CD4-positive, alpha-beta T cell (primary cell): Measurements from ENCODE around the gene GATAD1. TPM values are rescaled to one million over a fixed set of nuclear protein-coding genes. Genes with fewer than 3 reads are reported as not detected.
"Not testable (repeated sequence)": the region's sequence is repeated elsewhere in the genome, so short reads cannot be mapped to it uniquely, and the experiment has no call there.

Source experiments
- ATAC-seq: fragments of 200-7000 bp; cut with Tn5 transposase; one replicate; pipeline ENCODE4 v1.10.0; 2022; ENCODE audit warnings: mild to moderate bottlenecking; ENCODE audit not compliant: poor library complexity
- CTCF ChIA-PET: fragments of 350-600 bp; sonication (Branson Sonifier 250); formaldehyde crosslinking; loops from one replicate; lab custom pipeline; 2021; ENCODE audit warnings: antibody characterized with exemption, inconsistent platforms; lab: Charles Lee
- POLR2A ChIA-PET: fragments of 350-600 bp; sonication (Branson Sonifier 250); formaldehyde crosslinking; loops from one replicate; lab custom pipeline; 2021; ENCODE audit warnings: antibody characterized with exemption, inconsistent platforms; lab: Charles Lee
- DNase-seq, 14 experiments: peaks; one replicate each; pipeline ENCODE4 v3.0.0-alpha.2; 2013 to 2020; ENCODE audit warnings: mixed read lengths in 2 of 14
- H3K27ac ChIP-seq, 2 donors: one replicate each; pipeline versions ENCODE4 v1.5.1 to v1.7.0; 2013; ENCODE audit warnings: low read length in 2 of 2, low read depth in 1 of 2, mild to moderate bottlenecking in 1 of 2
- H3K27me3 ChIP-seq, 2 experiments: 1 replicate in 1 of 2; 2 replicates in 1 of 2; pipeline versions ENCODE4 v1.6.1 to v1.7.0; 2013; ENCODE audit warnings: low read length in 2 of 2, control low read depth in 1 of 2, mild to moderate bottlenecking in 1 of 2, moderate library complexity in 1 of 2; ENCODE audit not compliant: insufficient read depth in 2 of 2, control insufficient read depth in 1 of 2
- H3K36me3 ChIP-seq: one replicate; pipeline ENCODE4 v1.6.1; 2013; ENCODE audit warnings: low read length, control low read depth; ENCODE audit not compliant: insufficient read depth
- H3K4me1 ChIP-seq: one replicate; pipeline ENCODE4 v1.6.1; 2013; ENCODE audit warnings: low read length, control low read depth; ENCODE audit not compliant: insufficient read depth
- H3K4me3 ChIP-seq: one replicate; pipeline ENCODE4 v1.5.1; 2013; ENCODE audit warnings: mild to moderate bottlenecking, low read length, moderate library complexity
- H3K9me3 ChIP-seq, 2 experiments: 1 replicate in 1 of 2; 2 replicates in 1 of 2; pipeline versions ENCODE4 v1.6.1 to v1.7.0; 2013; ENCODE audit warnings: low read length in 2 of 2, mild to moderate bottlenecking in 2 of 2, control low read depth in 1 of 2, moderate library complexity in 1 of 2; ENCODE audit not compliant: control insufficient read depth in 1 of 2, insufficient read depth in 1 of 2
- H3K27ac Mint-ChIP-seq: one replicate; pipeline ENCODE4 v1.8.0; 2020; ENCODE audit warnings: mixed read lengths
- H3K27me3 Mint-ChIP-seq: one replicate; pipeline ENCODE4 v1.8.0; 2021; ENCODE audit warnings: mixed read lengths
- H3K36me3 Mint-ChIP-seq: one replicate; pipeline ENCODE4 v1.8.0; 2021; ENCODE audit warnings: low read depth, mixed read lengths
- H3K4me1 Mint-ChIP-seq: one replicate; pipeline ENCODE4 v1.8.0; 2021; ENCODE audit warnings: low read depth, mixed read lengths
- H3K4me3 Mint-ChIP-seq: one replicate; pipeline ENCODE4 v1.8.0; 2020; ENCODE audit warnings: mild to moderate bottlenecking, mixed read lengths
- H3K9me3 Mint-ChIP-seq: one replicate; pipeline ENCODE4 v1.8.0; 2020; ENCODE audit warnings: mixed read lengths
- intact Hi-C, 2 experiments: fragments of 100-400 bp; cut with DNase I in 1 of 2; cut with micrococcal nuclease in 1 of 2; formaldehyde crosslinking; loops; one replicate each; pipeline versions ENCODE4 v1.15.1 to v1.9.0; 2023 to 2025; cut with DNase I, micrococcal nuclease
- total RNA-seq, 174 experiments: library from RNA in 2 of 174; stranded (reverse) in 2 of 174; gene quantifications; one replicate each; pipeline ENCODE4 v1.2.3 and lab custom pipeline; 2021 to 2026
- TF ChIP-seq, protein P1 (sequence below): fragments of 200-600 bp; IDR thresholded peaks from one replicate; pipeline ENCODE4 v1.8.0; 2022; ENCODE audit warnings: antibody characterized with exemption, mild to moderate bottlenecking

GATAD1 gene
- total RNA-seq, 2 experiments from 2014 or later: 12.0 to 13.5 TPM

- Mint-ChIP-seq H3K9me3 (no peaks in the 10 kb centered on the region), H3K27ac (no peak overlapping the region), H3K36me3 (no peaks in the 10 kb centered on the region), H3K4me3 (no peak overlapping the region), H3K27me3 (no peaks in the 10 kb centered on the region), H3K4me1 (no peaks in the 10 kb centered on the region)
- no peak overlapping the region for H3K4me3 ChIP-seq
- TF ChIP-seq, protein P1, sequence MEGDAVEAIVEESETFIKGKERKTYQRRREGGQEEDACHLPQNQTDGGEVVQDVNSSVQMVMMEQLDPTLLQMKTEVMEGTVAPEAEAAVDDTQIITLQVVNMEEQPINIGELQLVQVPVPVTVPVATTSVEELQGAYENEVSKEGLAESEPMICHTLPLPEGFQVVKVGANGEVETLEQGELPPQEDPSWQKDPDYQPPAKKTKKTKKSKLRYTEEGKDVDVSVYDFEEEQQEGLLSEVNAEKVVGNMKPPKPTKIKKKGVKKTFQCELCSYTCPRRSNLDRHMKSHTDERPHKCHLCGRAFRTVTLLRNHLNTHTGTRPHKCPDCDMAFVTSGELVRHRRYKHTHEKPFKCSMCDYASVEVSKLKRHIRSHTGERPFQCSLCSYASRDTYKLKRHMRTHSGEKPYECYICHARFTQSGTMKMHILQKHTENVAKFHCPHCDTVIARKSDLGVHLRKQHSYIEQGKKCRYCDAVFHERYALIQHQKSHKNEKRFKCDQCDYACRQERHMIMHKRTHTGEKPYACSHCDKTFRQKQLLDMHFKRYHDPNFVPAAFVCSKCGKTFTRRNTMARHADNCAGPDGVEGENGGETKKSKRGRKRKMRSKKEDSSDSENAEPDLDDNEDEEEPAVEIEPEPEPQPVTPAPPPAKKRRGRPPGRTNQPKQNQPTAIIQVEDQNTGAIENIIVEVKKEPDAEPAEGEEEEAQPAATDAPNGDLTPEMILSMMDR: no peak
- ChIA-PET POLR2A (interaction anchor here (1.8 kb wide), 1 partner anchor 10 kb away, joined by 4 read pairs; the partner anchor contains the start of gene GATAD1), CTCF (interaction anchor here (1.6 kb wide), 1 partner anchor 9 kb away, joined by 5 read pairs; the partner anchor contains the start of gene GATAD1)
- H3K27me3 ChIP-seq: no peaks in the 10 kb centered on the region
- ATAC-seq (no peak), DNase-seq (no peak)
- H3K9me3 ChIP-seq: no peaks in the 10 kb centered on the region
- H3K36me3 ChIP-seq: no peaks in the 10 kb centered on the region
- intact Hi-C loops: no loop called here
- H3K4me1 ChIP-seq: no peaks in the 10 kb centered on the region
- H3K27ac ChIP-seq: no peak overlapping the region
Measured at GRCh38 chr7:92437956-92438491, 9.3 kb upstream of the GATAD1 start.

DNA sequence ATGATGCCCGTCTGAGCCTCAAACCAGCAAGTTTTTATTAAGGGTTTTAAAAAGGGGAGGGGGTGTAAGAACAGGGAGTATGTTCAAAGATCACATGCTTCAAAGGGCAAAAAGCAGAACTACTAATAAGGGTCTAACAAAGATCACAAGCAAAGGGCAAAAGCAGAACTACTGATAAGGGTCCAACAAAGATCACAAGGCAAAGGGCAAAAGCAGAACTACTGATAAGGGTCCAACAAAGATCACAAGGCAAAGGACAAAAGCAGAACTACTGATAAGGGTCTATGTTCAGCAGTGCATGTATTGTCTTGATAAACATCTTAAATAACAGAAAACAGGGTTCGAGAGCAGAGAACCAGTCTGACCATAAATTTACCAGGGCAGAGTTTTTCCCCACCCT is 4.6 kb upstream of the GATAD1 start:
- H3K9me3 Mint-ChIP-seq, H3K4me1 Mint-ChIP-seq, H3K27me3 Mint-ChIP-seq, H3K27ac ChIP-seq, POLR2A ChIA-PET, H3K4me3 Mint-ChIP-seq, ATAC-seq, H3K27me3 ChIP-seq, CTCF ChIA-PET, H3K9me3 ChIP-seq, H3K4me3 ChIP-seq, H3K27ac Mint-ChIP-seq, DNase-seq, H3K36me3 ChIP-seq, H3K4me1 ChIP-seq, H3K36me3 Mint-ChIP-seq: not testable (repeated sequence)
- intact Hi-C loops: loop anchor here (10.0 kb wide), 3 partner anchors 608 to 1988 kb away; no protein-coding TSS in a partner anchor

GRCh38 chr7:92446869-92447344 is 375 bp upstream of the GATAD1 start:
- Mint-ChIP-seq H3K4me3 (peak overlapping the region; percentile 95), H3K4me1 (peaks cover 4% of the 10 kb centered on the region), H3K9me3 (no peaks in the 10 kb centered on the region), H3K27me3 (no peaks in the 10 kb centered on the region), H3K27ac (peak overlapping the region; percentile 94), H3K36me3 (peaks cover 18% of the 10 kb centered on the region)
- H3K4me3 ChIP-seq: peak overlapping the region; percentile 85
- no peaks in the 10 kb centered on the region for H3K27me3 ChIP-seq
- intact Hi-C loops: loop anchor here (1.0 to 10.0 kb wide), 12 partner anchors 21 to 1992 kb away; partner anchors contain the start of genes CYP51A1 (in 2 of the 2), ANKIB1 (in 1 of the 2), KRIT1 (in 1 of the 2) and LRRD1 (in 1 of the 2)
- H3K36me3 ChIP-seq: peaks cover 13% of the 10 kb centered on the region
- H3K27ac ChIP-seq: peak overlapping the region; percentile 92 to 93
- H3K9me3 ChIP-seq: no peaks in the 10 kb centered on the region
- peaks cover 13% of the 10 kb centered on the region for H3K4me1 ChIP-seq
- TF ChIP-seq, protein P1: no peak
- peak in 1 of 14 experiments; percentile 2 for DNase-seq
- ChIA-PET POLR2A (interaction anchor here (0.6 to 3.0 kb wide), 20 partner anchors 9 to 1304 kb away, joined by 3 to 77 read pairs (median 5); partner anchors contain the start of genes AKAP9, ANKIB1, CYP51A1 and FAM133B), CTCF (interaction anchor here (0.8 to 3.0 kb wide), 19 partner anchors 9 to 1992 kb away, joined by 3 to 41 read pairs (median 5); partner anchors contain the start of genes ANKIB1, CYP51A1, FAM133B and KRIT1)
- peak; percentile 73 for ATAC-seq
